ENCODE results near the gene P2RY11.

The P2RY11 gene

GRCh38 chr19:10113964-10114650 is 2.6 kb downstream of the P2RY11 start:
- DNase-seq (ENCODE audit: low read depth) = no peak

- no peak for DNase-seq (ENCODE audit: low read depth)
These were observed 3.3 kb downstream of the P2RY11 start for GRCh38 chr19:10114651-10115391.

- DNase-seq (ENCODE audit: low read depth) = no peak
These were observed 4.0 kb downstream of the P2RY11 start for GRCh38 chr19:10115392-10116084.

GRCh38 chr19:10116085-10116865 is 4.8 kb downstream of the P2RY11 start:
- DNase-seq (ENCODE audit: low read depth) = no peak

GRCh38 chr19:10116866-10117616 is 5.5 kb downstream of the P2RY11 start:
- DNase-seq (ENCODE audit: low read depth) = no peak

GRCh38 chr19:10118960-10119359 is 7.5 kb downstream of the P2RY11 start:
- no peak for DNase-seq (ENCODE audit: low read depth)

GRCh38 chr19:10120538-10121189 is 9.2 kb downstream of the P2RY11 start:
- peak; percentile 79 for DNase-seq (ENCODE audit: low read depth)

- peak; percentile 34 for DNase-seq (ENCODE audit: low read depth)
These were observed 10.6 kb downstream of the P2RY11 start for GRCh38 chr19:10122045-10122444.

GRCh38 chr19:10124429-10124828 is 12.9 kb downstream of the P2RY11 start:
- DNase-seq (ENCODE audit: low read depth) = no peak

GRCh38 chr19:10126213-10126639 is 14.7 kb downstream of the P2RY11 start:
- no peak for DNase-seq (ENCODE audit: low read depth)

GRCh38 chr19:10132905-10133304 is 21.4 kb downstream of the P2RY11 start:
- DNase-seq (ENCODE audit: low read depth) = no peak

GRCh38 chr19:10133596-10133995 is 22.1 kb downstream of the P2RY11 start:
- DNase-seq (ENCODE audit: low read depth) = no peak

- no peak for DNase-seq (ENCODE audit: low read depth)
These were observed 22.5 kb downstream of the P2RY11 start for GRCh38 chr19:10134040-10134439.

GRCh38 chr19:10135551-10136334 is 24.2 kb downstream of the P2RY11 start:
- no peak for DNase-seq (ENCODE audit: low read depth)

GRCh38 chr19:10136936-10137335 is 25.4 kb downstream of the P2RY11 start:
- no peak for DNase-seq (ENCODE audit: low read depth)

GRCh38 chr19:10137751-10138682 is 26.5 kb downstream of the P2RY11 start:
- no peak for DNase-seq (ENCODE audit: low read depth)

GRCh38 chr19:10138879-10139795 is 27.6 kb downstream of the P2RY11 start:
- no peak for DNase-seq (ENCODE audit: low read depth)

- no peak for DNase-seq (ENCODE audit: low read depth)
These were observed 28.5 kb downstream of the P2RY11 start for GRCh38 chr19:10139952-10140351.
